AG09309 (cell line): Measurements from ENCODE around the gene MTCL1.

ENCODE experiments used
- DNase-seq: peaks from one replicate; pipeline ENCODE4 v3.0.0-alpha.2; 2010; ENCODE audit warnings: low read depth
- H3K4me3 ChIP-seq: 2 replicates; pipeline ENCODE4 v1.5.1; 2011; ENCODE audit warnings: mild to moderate bottlenecking, low read depth, low read length, moderate library complexity; ENCODE audit not compliant: control insufficient read depth
- TF ChIP-seq, protein P1 (sequence below): IDR thresholded peaks from 2 replicates; pipeline ENCODE4 v1.5.1; 2011; ENCODE audit warnings: mild to moderate bottlenecking, low read depth, low read length, inconsistent platforms; ENCODE audit not compliant: insufficient read depth, control insufficient read depth; ENCODE audit errors: missing control alignments

Gene MTCL1

GRCh38 chr18:8841781-8842485, 136.6 kb downstream of the MTCL1 start:
- TF ChIP-seq, protein P1, sequence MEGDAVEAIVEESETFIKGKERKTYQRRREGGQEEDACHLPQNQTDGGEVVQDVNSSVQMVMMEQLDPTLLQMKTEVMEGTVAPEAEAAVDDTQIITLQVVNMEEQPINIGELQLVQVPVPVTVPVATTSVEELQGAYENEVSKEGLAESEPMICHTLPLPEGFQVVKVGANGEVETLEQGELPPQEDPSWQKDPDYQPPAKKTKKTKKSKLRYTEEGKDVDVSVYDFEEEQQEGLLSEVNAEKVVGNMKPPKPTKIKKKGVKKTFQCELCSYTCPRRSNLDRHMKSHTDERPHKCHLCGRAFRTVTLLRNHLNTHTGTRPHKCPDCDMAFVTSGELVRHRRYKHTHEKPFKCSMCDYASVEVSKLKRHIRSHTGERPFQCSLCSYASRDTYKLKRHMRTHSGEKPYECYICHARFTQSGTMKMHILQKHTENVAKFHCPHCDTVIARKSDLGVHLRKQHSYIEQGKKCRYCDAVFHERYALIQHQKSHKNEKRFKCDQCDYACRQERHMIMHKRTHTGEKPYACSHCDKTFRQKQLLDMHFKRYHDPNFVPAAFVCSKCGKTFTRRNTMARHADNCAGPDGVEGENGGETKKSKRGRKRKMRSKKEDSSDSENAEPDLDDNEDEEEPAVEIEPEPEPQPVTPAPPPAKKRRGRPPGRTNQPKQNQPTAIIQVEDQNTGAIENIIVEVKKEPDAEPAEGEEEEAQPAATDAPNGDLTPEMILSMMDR, result no peak
- peak; percentile 3 for DNase-seq
- no peak overlapping the region for H3K4me3 ChIP-seq

- no peak overlapping the region for H3K4me3 ChIP-seq
- TF ChIP-seq, protein P1, result no peak
These were observed 137.2 kb downstream of the MTCL1 start for GRCh38 chr18:8842506-8842905.

GRCh38 chr18:8843005-8843404, 137.6 kb downstream of the MTCL1 start:
- no peak for DNase-seq
- TF ChIP-seq, protein P1, result no peak
- H3K4me3 ChIP-seq, result no peak overlapping the region

More at GRCh38 chr18:8842506-8842905, 137.2 kb downstream of the MTCL1 start:
- no peak for DNase-seq

GRCh38 chr18:8844721-8845148, 139.4 kb downstream of the MTCL1 start:
- TF ChIP-seq, protein P1, result no peak
- no peak for DNase-seq
- H3K4me3 ChIP-seq, result no peak overlapping the region

GRCh38 chr18:8845506-8845905, 140.2 kb downstream of the MTCL1 start:
- TF ChIP-seq, protein P1, result no peak
- H3K4me3 ChIP-seq, result no peak overlapping the region
- DNase-seq, result no peak

- DNase-seq, result no peak
- TF ChIP-seq, protein P1, result no peak
- H3K4me3 ChIP-seq, result no peak overlapping the region
These were observed 141.9 kb downstream of the MTCL1 start for GRCh38 chr18:8847066-8847755.
